Posterior vena cava (tissue), 2 donors: ENCODE data around the gene RAB40C. TPM values are rescaled to one million over a fixed set of nuclear protein-coding genes. Genes with fewer than 3 reads are reported as not detected.
A peak's percentile ranks its signal among the peaks of the same experiment; 100 is the strongest.

ENCODE experiments used
- DNase-seq: peaks from one replicate; pipeline ENCODE4 v3.0.0-alpha.2; 2020; ENCODE audit warnings: low spot score
- intact Hi-C, 2 donors: fragments of 100-400 bp; cut with DNase I; formaldehyde crosslinking; loops; one replicate each; pipeline versions ENCODE4 v1.14.1 to v1.14.2; 2022 to 2023
- total RNA-seq, 2 donors: library from RNA; stranded (reverse); fragmentation: NEBNext Ultra II Directional; extraction: Animal tissue kit (Norgen Biotek cat#: 25700); gene quantifications; one replicate each; pipeline ENCODE4 v1.2.1, GENCODE V29; 2021
- donor health status: DM: yes; HTN: yes; CAD: no.
- donor health status: DM: yes; HTN: yes; CAD: no.

Gene RAB40C
- total RNA-seq, 2 donors from 2014 or later, result 13.0 to 13.6 TPM

DNA sequence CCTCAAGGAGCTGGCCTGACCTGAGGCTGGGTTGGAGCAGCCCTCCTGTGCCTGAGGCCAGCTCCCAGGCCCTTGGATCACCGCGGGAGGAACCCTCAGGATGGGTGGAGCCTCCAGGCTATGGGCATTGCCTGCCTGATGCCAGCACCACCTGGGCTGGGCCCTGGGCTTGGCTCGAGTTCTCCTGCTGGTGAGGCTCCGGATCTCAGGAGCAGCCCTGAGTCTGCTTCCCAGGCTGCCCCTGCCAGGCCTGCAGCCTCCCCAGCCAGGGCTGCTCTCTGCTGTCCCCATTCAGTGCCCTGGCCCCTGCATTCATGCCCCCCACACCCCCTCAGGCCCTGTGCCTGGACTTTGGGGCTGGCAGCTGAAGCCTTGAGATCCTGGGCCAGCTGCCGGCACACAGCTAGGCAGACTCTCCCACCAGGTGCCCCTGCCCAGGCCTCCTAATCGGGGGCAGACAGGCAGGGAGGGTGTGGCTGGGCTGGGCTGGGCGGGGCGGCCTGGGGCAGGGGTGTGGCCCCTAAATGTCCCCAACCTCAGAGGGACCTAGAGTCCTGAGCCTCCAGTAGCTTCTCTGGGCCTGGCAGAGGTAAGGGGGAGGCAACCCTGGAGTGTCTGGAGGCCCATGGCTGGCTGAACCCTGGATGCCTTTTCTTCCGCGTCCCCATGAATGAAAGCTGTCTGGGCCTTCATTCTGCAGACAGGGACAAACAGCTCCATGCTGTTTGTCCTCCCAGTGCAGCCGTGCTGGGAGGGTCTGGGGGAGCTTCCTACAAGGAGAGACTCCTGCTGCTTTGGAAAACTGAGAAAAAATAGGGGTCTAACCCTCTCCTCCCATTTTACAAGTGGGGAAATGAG is 21.2 kb upstream of the RAB40C start:
- intact Hi-C loops, result no loop called here
- DNase-seq, result no peak

DNA sequence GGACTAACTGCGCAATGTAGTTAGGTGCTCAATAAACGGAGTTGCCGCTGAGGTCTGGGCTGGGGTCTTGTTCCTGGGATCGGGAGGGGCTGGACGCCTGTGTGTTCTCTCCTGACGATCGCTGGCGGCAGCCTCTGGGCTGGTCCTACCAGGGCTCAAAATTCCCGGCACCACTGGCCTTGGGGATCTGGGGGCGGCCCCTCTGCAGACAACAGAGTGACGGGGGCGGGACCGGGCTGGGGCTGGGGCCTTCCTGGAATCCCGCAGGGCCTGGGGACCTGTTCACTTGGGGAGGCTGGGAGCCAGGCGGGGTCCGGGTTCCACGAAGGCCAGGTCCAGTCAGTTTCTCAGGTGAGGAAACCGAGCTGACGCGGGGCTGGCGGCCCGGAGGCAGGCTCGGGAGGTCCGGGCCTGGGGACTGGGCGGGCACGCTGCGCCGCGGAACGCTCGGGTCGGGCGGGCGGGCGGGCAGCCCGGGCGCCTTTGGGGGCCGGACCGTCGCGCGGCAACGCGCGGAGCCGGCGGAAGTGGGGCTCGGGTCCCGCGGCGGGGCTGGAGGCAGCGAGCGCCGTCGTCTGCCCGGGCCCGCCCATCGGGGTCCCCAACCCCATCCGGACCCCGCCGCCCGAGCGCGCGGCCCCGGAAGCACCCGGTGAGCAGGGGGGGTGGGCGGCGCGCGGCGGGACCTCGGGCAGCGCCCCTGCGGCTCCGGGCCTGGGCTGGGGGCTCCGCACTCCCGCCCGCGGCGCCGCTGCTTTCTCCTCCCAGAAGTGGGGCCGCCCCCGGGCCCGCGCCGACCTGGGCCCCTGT is 20.2 kb upstream of the RAB40C start, which contains the start of gene PIGQ:
Gene PIGQ (plus strand): TSS at position 524 of the 810 bp plus-strand sequence. CDS start 4,107 bp downstream, outside the sequence.
- intact Hi-C loops, result no loop called here

DNA sequence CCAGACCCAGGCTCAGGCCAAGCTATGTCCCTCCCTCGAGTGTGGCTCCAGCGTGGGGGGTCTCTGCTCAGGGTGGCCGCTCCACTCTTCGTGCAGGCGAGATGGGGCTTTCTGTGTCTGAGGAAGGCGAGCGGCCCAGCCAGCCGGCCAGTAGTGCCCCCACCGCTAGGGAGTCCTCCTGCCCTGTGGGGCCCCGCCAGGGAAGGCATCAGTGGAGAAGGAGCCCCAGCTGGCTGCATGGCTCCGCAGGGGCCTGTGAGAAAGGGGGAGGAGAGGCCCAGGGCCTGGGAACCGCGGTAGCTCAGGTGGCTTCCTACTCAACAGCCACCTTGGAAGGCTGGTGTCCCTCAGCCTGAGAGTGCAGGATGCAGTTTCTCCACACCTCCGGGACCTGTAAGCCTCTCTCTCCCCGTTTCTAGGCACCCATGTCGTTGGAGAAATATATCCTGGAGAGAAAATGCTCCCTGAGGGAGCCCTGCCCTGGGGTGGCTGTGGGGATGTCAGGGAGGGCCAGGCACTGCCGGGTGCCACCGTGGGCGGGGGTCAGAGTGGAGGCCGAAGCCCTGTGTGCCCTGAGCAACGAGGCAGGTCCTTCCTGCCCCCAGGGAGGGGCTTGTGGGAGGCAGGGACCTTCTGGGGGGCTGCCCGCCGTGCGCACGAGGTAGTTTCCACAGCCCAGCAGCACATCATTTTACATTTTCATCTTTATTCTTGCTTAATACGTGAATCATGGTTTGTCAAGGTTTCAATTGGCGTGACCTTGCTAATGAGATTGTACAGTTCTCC is 16.8 kb upstream of the RAB40C start:
- DNase-seq, result no peak
- intact Hi-C loops, result no loop called here

More for the DNA sequence above, 20.2 kb upstream of the RAB40C start, which contains the start of gene PIGQ:
- DNase-seq, result peak; percentile 90

DNA sequence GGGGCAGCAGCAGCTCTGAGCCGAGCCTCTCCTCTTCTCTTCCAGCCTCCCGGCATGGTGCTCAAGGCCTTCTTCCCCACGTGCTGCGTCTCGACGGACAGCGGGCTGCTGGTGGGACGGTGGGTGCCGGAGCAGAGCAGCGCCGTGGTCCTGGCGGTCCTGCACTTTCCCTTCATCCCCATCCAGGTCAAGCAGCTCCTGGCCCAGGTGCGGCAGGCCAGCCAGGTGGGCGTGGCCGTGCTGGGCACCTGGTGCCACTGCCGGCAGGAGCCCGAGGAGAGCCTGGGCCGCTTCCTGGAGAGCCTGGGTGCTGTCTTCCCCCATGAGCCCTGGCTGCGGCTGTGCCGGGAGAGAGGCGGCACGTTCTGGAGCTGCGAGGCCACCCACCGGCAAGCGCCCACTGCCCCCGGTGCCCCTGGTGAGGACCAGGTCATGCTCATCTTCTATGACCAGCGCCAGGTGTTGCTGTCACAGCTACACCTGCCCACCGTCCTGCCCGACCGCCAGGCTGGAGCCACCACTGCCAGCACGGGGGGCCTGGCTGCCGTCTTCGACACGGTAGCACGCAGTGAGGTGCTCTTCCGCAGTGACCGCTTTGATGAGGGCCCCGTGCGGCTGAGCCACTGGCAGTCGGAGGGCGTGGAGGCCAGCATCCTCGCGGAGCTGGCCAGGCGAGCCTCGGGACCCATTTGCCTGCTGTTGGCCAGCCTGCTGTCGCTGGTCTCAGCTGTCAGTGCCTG is 15.7 kb upstream of the RAB40C start:
- no peak for DNase-seq
- intact Hi-C loops, result no loop called here

DNA sequence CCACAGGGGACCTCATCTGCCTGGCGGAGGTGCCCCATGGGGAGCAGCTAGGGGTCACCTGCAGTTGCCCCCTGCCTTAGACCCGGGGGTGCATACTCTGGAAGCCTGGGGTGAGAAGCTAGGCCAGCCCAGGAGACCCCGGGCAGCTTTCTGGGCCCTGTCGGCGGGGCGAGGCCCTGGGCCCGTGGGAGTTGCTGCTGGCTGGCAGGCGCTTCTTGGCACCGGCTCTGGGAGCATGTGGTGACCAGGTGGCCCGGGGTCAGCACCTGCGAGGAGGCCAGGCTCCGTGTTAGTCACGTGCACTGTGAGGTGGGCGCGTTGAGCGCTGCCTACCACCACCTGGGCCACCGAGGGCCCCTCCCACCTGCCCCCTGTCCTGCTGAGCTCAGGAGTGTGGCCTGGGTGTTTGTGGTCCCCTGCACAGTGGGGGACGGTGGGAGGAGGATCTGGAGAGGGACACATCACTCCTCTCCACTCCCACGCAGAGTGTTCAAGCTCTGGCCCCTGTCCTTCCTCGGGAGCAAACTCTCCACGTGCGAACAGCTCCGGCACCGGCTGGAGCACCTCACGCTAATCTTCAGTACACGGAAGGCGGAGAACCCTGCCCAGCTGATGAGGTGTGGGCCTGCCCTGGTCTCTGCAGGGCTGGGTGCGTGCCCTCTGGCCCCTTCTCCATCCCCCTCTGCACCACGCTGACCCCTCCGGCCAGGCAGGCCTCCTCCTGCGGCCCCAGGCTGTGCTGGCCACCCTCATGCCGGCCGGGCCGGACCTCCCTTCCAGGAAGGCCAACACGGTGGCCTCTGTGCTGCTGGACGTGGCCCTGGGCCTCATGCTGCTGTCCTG is 14.3 kb upstream of the RAB40C start:
- no peak for DNase-seq
- intact Hi-C loops, result loop anchor here in 1 of 2 donors (5.0 kb wide), 1 partner anchor 87 kb away; no protein-coding TSS in a partner anchor

DNA sequence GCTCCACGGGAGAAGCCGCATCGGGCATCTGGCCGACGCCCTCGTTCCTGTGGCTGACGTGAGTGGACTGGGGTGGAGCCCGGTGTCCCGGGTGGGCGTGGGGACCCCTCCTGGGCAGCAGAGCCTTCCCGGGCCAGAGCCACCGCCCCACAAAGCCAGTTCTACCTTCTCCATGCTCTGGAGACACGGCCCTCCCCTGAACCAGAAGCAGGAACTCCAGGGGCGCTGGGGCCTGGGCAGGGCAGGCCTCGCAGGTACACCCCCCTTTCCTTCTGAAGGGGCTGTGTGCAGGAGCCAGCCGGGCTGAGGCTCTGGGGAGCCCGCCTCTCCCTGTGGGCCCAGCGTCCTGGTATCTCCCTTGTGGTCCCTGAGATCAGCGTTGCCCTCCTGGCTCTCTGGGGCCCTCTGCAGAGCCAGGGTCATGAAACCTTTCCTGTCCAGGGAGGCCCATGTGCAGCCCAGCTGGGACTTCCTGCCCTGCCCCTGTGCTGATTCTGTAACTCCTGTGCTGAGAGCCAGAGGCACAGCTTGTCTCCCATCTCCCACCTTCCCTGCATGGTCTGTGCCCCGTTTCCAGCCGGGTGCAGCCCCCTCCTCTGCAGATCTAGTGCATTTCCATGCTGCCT is 13.6 kb upstream of the RAB40C start:
- no peak for DNase-seq
- intact Hi-C loops, result loop anchor here in 1 of 2 donors (5.0 kb wide), 1 partner anchor 86 kb away; no protein-coding TSS in a partner anchor

DNA sequence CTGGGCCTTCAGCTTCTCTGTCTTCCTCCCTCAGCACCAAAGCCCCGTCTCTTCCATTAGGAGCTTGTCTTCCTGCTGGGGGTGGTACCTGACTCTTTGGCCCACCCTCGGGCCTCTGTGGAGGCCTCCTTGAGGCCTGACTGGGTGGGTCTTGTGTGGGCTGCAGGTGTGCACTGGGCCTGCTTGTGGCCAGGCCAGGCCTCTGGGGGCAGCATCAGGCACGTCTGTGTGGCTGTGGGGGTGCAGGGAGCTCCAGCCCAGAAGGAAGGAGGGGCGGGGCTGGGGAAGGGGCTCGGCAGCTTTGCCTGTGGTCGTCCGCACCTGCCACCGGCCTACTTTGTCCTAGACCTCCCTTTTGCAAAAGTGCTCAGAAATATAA is 13.1 kb upstream of the RAB40C start:
- intact Hi-C loops, result loop anchor here in 1 of 2 donors (5.0 kb wide), 1 partner anchor 85 kb away; no protein-coding TSS in a partner anchor
- DNase-seq, result no peak

DNA sequence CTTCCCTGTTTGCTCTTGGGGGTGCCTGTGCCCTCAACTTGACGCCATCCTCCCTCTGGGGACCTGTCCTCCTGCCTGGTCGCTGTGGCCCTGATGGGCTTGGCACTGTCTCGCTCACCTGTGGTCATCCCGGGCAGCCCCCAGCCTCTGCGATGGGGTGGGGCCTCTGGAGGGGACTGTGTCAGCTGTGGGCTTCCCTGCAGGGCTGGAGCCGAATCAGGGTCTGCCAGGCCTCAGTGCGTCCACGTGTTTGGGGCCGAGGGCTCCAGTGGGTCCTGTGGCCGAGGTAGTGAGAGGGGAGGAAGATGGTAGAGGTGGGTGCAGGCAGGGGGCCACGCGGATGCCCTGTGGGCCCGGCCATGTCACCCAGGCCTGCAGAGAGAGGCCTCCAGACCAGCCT is 12.1 kb upstream of the RAB40C start:
- DNase-seq, result no peak
- intact Hi-C loops, result loop anchor here (1.0 to 5.0 kb wide), 2 partner anchors 22 to 85 kb away; no protein-coding TSS in a partner anchor

DNA sequence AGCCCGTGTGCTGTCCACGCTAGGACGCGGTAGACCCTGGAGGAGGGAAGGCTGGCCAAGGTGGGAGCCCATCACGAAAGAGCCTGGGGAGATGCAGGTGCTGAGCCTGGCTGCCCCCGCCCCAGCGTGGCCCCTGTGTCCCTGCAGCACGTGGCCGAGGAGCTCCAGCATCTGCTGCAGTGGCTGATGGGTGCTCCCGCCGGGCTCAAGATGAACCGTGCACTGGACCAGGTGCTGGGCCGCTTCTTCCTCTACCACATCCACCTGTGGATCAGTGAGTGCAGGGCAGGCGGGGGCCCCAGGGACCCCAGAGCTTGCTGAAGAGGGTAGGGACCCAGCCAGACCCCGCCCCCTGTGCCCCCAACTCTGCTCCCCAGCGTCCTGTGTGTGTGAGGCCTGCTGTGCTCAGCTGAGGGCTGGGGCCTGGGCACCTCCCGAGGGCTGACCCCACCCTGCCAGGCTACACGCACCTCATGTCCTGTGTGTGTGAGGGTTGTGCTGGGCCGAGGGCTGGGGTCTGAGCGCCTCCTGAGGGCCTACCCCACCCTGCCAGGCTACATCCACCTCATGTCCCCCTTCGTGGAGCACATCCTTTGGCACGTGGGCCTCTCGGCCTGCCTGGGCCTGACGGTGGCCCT is 11.5 kb upstream of the RAB40C start:
- intact Hi-C loops, result loop anchor here (1.0 to 5.0 kb wide), 2 partner anchors 23 to 84 kb away; no protein-coding TSS in a partner anchor

DNA sequence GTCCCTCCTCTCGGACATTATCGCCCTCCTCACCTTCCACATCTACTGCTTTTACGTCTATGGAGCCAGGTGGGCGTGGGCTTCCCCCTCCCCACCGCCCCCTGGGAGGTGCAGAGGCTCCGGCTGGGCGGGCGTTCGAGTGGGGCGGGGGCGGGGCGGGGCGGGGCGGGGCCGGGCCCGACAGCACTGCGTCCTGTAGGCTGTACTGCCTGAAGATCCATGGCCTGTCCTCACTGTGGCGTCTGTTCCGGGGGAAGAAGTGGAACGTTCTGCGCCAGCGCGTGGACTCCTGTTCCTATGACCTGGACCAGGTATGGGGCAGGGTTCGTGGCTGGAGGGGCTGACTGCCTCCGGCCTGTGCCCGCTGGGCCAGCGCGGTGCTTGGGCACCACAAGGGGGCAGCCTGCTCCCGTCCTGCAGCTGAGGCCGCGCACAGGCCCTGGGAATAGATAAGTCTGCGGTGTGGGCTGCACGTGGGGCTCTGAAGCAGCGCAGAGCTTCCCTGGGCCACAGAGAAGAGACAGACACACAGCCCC is 10.9 kb upstream of the RAB40C start:
- intact Hi-C loops, result loop anchor here (1.0 to 5.0 kb wide), 2 partner anchors 24 to 83 kb away; no protein-coding TSS in a partner anchor
- DNase-seq, result peak; percentile 92

More for the DNA sequence above, 11.5 kb upstream of the RAB40C start:
- no peak for DNase-seq

DNA sequence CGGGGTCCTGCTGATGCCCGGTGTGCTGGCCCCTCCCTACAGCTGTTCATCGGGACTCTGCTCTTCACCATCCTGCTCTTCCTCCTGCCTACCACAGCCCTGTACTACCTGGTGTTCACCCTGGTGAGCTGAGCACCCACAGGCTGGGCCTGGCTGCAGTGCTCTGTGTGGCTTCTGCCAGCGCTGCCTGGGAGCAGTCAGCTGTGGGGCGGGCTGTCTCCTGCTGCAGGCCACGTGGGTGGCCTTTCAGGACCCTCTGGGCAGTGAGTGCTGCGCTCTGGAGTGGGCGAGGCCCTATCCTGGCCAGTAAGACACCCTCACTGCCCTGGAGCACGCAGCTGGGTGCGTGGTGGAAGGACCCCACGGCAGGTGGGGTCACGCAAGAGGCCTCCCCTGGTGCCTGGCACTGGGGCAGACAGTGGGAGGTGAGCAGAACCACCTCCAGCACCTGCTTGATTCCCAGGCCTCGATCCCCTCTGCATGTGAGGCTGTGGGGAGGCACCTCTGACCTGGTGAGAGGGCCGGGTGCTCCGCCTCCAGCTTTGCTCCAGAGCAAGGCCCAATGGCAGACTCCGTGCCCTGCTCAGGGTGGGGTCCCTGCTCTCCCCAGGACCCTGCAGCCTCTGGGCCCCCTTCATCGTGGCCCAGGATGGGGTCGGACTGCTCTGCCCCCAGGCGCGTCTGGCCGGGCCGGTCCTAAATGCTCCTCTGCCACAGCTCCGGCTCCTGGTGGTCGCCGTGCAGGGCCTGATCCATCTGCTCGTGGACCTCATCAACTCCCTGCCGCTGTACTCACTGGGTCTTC is 9.5 kb upstream of the RAB40C start:
- intact Hi-C loops, result no loop called here
- DNase-seq, result no peak

DNA sequence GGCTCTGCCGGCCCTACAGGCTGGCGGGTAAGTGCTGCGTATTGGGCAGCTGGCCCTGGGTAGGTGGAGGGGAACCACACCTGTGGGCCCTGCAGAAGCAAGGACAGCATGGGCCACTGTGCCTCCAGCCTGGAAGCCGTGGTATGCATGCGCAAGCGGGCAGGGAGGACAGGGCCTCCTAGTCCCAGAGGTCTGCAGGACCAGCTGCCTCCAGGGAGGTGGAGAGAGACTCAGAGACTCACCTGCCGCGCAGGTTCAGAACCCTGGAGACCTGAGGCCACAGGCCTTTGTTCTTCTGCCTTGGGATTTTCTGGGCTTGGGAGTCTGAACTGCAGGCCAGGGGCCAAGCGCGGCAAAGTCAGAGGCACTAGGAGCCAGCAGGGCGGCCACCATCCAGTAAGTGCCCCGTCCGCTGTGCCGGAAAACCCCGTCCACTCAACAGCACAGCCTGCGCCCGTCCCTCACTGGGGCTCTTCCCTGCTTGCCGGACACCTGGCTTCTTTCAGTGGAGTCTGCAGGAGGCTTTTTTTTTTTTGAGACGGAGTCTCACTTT is 8.8 kb upstream of the RAB40C start:
- intact Hi-C loops, result no loop called here
- DNase-seq, result no peak

DNA sequence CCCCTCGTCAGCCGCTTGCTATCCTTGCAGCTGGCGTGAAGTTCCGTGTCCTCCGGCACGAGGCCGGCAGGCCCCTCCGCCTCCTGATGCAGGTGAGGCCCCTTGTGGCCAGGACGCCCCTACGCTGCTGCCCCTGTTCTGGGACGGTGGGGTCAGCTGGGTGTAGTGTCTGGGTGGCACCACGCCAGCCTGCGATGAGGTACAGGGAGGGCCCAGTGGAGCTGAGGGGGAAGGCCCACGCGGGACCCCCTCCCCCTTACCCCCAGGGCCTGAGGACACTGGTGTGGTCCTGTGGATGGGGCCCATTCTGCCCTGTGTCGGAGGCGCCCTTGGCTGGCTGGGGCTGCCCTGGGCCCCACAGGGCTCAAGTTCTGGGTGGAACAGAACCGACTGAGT is 7.7 kb upstream of the RAB40C start:
- no peak for DNase-seq

DNA sequence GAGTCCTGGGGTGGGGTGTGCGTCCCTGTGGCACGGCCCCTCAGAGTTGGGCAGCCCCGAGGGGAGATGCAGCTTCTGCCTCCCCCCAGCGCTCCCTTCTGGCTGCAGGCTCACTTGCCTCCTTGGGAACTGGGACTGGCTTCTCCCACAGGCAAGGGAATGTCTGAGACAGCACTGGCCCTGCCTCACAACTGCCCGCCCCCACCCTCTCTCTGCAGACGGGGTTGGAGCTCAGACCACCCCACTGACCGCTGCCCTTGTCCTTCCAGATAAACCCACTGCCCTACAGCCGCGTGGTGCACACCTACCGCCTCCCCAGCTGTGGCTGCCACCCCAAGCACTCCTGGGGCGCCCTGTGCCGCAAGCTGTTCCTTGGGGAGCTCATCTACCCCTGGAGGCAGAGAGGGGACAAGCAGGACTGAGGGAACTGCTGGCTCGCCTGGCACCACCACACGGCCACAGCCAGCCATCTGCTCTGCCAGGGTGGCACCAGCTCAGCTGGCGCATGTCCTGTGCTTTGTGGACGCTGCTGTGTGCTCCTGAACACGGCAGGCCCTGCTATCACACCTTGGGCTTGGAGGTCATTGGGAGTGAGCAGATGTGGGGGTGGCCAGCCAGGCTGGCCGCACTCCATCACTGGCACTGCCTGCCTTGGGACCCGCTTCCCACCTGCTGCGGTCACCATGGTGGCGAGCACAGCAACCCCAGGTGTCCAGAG is 7.1 kb upstream of the RAB40C start:
- intact Hi-C loops, result no loop called here
- DNase-seq, result no peak

More for the DNA sequence above, 7.7 kb upstream of the RAB40C start:
- intact Hi-C loops, result no loop called here

DNA sequence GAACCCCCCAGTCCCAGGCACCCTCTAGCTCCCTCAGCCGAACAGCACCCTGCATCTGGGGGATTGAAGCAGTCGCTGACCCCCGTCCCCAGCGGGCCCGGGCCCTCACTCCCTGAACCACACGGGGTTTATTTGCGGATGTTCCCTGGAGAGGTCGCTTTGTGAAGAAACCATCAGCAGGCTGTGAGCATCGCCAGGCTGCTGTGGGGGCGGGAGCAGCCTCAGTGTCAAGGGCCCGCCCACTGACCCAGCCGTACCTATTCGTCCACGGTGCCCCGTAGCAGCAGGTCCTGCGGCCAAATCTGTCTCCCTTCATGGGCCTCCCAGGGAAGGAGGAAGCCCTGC is 6.4 kb upstream of the RAB40C start:
- intact Hi-C loops, result no loop called here
- DNase-seq, result no peak
